IPS-NIHi7 (cell line): ENCODE measurements around the gene VN1R5.
"Not testable (repeated sequence)": the region's sequence is repeated elsewhere in the genome, so short reads cannot be mapped to it uniquely, and the experiment has no call there.

Experiments used
- DNase-seq: peaks from one replicate; pipeline ENCODE4 v3.0.0; 2012; ENCODE audit warnings: mixed read lengths; ENCODE audit errors: extremely low spot score

The VN1R5 gene

GRCh38 chr1:247255772-247256171 lies at the start of gene VN1R5:
Gene VN1R5 (plus strand): TSS chr1:247256072.
- DNase-seq: not testable (repeated sequence)

GRCh38 chr1:247209396-247209795 lies 46.5 kb upstream of the VN1R5 start:
- DNase-seq: no peak

- no peak for DNase-seq
Observed at GRCh38 chr1:247210062-247210375, 45.9 kb upstream of the VN1R5 start.

- DNase-seq: peak; percentile 98
Observed at GRCh38 chr1:247210376-247211117, 45.3 kb upstream of the VN1R5 start.

- no peak for DNase-seq
Observed at GRCh38 chr1:247211339-247211738, 44.5 kb upstream of the VN1R5 start.

- no peak for DNase-seq
Observed at GRCh38 chr1:247212012-247212411, 43.9 kb upstream of the VN1R5 start.

- DNase-seq: no peak
Observed at GRCh38 chr1:247212627-247213617, 43.0 kb upstream of the VN1R5 start.

- no peak for DNase-seq
Observed at GRCh38 chr1:247216261-247216660, 39.6 kb upstream of the VN1R5 start.

- DNase-seq: no peak
Observed at GRCh38 chr1:247218121-247218651, 37.7 kb upstream of the VN1R5 start.

- DNase-seq: not testable (repeated sequence)
Observed at GRCh38 chr1:247220280-247220679, 35.6 kb upstream of the VN1R5 start.

GRCh38 chr1:247222840-247223239 lies 33.0 kb upstream of the VN1R5 start:
- no peak for DNase-seq

GRCh38 chr1:247224822-247225221 lies 31.1 kb upstream of the VN1R5 start:
- no peak for DNase-seq

GRCh38 chr1:247228133-247228532 lies 27.7 kb upstream of the VN1R5 start:
- no peak for DNase-seq

- no peak for DNase-seq
Observed at GRCh38 chr1:247241691-247242090, 14.2 kb upstream of the VN1R5 start.

GRCh38 chr1:247243524-247244137 lies 12.2 kb upstream of the VN1R5 start:
- DNase-seq: no peak

- DNase-seq: no peak
Observed at GRCh38 chr1:247246325-247247115, 9.4 kb upstream of the VN1R5 start.

GRCh38 chr1:247247568-247247967 lies 8.3 kb upstream of the VN1R5 start:
- DNase-seq: no peak

- DNase-seq: no peak
Observed at GRCh38 chr1:247266053-247266452, 10.2 kb downstream of the VN1R5 start.

- DNase-seq: no peak
Observed at GRCh38 chr1:247268390-247269045, 12.6 kb downstream of the VN1R5 start.

- DNase-seq: no peak
Observed at GRCh38 chr1:247269133-247269532, 13.3 kb downstream of the VN1R5 start.

GRCh38 chr1:247270003-247270402 lies 14.1 kb downstream of the VN1R5 start:
- DNase-seq: no peak
